HG03159 (cell line): Measurements from ENCODE around the gene IMPG2.

Experiments
- ATAC-seq: cut with Tn5 transposase; IDR thresholded peaks from one replicate; pipeline ENCODE4 v1.9.1; 2021; ENCODE audit warnings: mild to moderate bottlenecking, moderate library complexity; ENCODE audit not compliant: unreplicated experiment

Gene IMPG2

DNA sequence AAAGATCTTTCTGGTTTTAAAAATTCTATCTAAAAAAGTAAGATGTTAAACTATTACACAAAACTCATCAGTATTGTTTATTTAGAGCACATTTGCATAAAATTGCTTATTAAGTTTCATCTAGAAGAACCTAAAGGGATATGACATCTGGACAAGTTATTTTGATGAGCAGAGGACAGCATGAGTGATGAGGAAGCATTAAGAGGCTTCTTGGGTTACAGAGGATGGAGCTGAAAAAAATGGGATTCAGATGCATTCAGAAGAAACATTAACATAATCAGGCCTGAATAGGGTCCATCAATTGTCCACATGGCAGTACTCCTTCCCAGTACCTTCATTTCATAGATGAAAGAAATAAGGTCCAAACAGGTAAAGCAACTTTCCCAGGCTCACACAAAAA, 41.6 kb downstream of the IMPG2 start:
- no peak for ATAC-seq

- no peak for ATAC-seq
Measured at GRCh38 chr3:101273608-101274007, 46.8 kb downstream of the IMPG2 start.

- no peak for ATAC-seq
Measured at GRCh38 chr3:101273156-101273555, 47.2 kb downstream of the IMPG2 start.

DNA sequence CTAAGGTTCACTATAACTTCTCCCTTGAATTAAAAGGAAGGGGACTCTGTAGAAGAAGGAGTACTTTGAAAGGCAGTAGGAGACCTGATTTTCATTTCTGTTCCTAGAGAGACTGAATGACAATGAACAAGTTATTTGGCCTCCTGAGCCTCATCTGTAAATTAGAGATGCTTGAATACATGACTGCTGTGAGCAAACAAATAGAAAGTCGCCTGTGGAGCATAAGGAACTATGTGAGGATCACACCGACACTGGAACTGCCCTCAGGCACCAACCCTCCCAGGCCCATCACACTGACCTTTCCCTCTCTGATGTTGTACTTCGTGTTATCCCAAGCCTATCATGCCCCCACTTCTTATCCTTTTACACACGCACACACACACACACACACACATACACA, 48.6 kb downstream of the IMPG2 start:
- no peak for ATAC-seq

GRCh38 chr3:101270149-101270548, 50.2 kb downstream of the IMPG2 start:
- ATAC-seq = no peak

DNA sequence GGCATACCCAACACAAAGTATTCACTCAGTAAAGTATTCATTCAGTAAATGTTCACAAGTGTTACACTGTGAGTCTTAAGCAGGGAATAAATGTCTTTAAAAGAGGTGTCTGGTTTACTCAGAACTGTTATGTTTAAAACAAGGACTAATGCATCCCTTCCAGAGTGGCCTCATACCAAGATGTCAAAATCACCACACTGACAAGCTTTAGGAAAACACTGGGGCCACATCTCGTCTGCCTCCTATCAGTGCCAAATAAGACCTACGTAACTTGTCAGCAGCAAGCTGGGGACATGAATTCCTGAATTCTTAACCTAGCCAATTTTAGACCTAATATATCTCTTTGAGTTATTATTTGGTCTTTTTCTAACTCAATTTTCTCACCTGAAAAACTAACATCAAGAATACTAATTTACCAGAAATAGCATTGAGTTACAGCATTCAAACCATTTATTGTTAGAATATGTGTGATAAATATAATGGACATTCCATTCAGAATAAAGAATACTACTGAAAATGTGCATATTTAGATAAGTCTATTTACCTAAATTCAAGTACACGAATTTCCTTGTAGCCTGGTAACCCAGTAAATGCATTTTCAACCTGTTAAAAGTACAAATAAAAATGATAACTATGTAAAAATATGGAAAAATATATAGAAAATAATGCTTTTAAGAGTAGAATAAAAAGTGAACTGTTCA, 51.3 kb downstream of the IMPG2 start:
- no peak for ATAC-seq

DNA sequence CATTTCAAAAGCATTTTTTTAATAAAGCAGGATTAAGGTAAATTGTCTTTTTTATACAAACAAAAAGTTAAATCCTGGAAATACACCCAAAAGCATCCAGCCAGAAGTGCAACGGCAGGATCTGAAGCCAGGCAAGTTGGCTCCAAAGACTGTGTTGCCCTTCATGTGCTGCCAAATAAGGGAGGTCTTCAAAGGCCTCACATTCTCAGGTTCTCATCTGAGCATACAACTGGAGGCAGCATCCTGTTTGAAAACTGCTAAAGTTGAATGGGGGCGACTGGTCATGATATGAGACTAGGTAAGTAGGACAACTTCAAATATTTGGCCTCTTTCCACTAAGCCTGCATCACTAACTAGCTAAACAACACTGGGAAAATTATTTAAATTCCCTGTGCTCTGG, 52.2 kb downstream of the IMPG2 start:
- no peak for ATAC-seq

- ATAC-seq = no peak
Measured at GRCh38 chr3:101266566-101266965, 53.8 kb downstream of the IMPG2 start.

DNA sequence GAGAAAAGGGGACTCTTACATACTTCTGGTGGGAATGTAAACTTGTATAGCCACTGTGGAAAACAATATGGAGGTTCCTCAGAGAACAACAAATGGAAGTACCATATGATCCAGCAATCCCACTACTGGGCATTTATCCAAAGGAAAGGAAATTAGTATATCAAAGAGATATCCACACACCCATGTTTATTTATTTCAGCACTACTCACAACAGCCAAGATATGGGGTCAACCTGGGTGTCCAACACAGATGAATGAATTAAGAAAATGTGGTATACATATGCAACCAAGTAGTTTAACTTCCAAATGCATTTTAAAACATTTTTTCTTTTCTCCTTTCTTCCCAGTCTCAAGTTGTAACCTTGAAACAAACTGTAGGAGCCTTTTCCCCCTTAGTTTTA, 54.3 kb downstream of the IMPG2 start:
- no peak for ATAC-seq

DNA sequence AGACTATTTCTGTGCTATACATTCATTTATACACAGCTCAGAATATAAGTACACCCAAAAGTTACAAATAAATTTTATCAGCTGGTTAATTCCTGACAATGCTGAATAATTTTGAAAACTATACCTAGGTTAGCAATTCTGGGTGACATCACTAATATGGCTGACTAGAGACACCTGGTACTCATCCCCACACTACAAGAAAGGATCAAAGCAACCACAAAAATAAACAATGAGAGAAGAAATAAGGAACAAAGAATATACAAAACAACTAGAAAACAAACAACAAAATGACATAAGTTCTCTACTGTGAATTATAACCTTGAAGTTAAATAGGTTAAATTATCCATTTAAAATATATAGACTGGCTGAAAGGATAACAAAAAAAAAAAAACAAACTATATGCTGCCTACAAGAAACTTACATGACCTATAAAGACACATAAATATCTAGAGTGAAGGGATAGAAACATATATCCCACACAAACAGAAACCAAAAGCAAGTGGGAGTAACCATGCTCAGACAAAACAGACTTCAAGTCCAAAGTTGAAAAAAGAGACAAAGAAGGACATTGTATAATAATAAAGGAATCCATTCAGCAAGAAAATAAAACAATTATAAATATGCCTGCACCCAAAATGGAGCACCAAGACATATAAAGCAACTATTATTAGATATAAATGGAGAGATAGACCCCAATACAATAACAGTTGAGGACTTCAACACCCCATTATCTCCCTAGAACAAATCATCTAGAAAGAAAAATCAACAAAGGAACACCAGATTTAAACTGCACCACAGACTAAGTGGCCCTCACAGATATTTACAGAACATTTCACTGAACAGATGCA, 57.8 kb downstream of the IMPG2 start:
- peak; percentile 84 for ATAC-seq

DNA sequence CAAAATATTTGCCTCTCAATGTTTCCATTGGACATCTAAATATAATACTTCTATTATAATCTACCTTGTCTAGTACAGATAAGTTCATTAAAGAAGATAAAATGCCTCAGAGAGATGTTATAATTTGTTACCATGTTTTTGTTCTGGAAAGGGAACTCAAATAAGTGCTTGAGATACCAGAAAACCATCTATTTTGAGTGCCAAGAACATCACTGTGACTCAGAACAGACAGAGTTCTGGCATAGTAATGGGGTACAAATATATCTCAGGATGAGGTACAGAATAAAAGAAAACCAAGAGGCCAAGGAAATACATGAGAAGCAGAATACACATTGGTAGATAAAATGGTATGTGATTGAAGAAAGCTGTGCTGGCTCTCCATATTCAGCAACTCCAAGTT, 58.9 kb downstream of the IMPG2 start:
- ATAC-seq = no peak

- ATAC-seq = no peak
Measured at GRCh38 chr3:101259485-101260341, 60.7 kb downstream of the IMPG2 start.

DNA sequence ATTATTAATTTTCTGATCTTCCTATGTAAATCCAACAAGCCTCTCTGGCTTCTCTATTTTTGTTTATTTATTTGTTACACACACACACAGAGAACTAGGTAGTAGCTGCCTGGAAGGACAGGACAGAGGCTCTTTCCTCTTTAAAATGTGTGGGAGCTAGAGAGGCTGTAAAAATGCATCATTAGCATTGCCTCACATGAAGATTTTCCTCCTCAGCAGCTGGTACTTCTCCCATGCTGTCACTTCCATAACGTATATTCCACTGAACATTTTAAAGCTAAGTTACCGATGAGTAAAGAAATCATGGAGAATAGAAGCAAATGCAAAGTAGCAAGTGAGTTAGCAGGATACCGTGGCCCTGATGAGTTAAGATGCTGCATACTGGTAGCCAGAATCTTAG, 63.9 kb downstream of the IMPG2 start:
- no peak for ATAC-seq

- no peak for ATAC-seq
Measured at GRCh38 chr3:101255441-101255840, 64.9 kb downstream of the IMPG2 start.

DNA sequence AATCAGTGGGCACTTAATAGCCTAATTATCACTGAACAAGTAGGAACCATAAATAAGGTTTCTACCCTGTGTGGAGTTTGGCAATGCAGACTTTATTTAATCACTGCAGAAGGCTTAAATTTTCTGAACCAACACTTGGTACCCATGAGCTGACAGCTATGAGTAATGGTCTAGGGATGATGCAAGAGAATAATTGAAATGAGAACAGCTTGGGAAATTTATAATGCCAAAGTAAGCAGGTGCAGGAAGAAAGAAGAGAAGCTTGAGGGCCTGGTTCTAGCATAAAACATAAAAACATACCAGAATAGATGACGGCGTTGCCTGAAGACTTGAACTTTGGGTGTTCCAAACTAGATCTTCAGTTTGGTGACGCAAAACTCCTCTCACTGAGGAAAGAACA, 67.0 kb downstream of the IMPG2 start:
- ATAC-seq = no peak

GRCh38 chr3:101252945-101253344, 67.4 kb downstream of the IMPG2 start:
- no peak for ATAC-seq

- ATAC-seq = no peak
Measured at GRCh38 chr3:101252307-101252706, 68.1 kb downstream of the IMPG2 start.

GRCh38 chr3:101251441-101251840, 68.9 kb downstream of the IMPG2 start:
- ATAC-seq = no peak

DNA sequence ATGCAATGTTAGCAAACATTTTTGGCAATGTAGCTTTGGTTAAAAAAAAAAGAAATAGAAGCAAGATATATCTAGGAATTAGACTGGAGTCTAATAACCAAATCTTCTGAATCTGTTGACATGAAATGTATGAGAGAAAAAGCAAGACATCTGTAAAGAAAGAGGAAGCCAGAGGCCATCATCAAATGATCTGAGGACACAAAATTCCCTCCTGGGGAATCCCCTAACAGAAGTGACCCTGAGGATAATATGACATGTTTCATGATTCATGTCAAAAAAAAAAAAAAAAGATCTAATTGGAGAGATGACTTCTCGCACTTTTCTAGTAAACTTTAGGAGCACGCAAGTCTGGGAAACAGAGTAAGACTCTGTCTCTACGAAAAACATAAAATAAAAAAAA, 70.9 kb downstream of the IMPG2 start:
- ATAC-seq = no peak

DNA sequence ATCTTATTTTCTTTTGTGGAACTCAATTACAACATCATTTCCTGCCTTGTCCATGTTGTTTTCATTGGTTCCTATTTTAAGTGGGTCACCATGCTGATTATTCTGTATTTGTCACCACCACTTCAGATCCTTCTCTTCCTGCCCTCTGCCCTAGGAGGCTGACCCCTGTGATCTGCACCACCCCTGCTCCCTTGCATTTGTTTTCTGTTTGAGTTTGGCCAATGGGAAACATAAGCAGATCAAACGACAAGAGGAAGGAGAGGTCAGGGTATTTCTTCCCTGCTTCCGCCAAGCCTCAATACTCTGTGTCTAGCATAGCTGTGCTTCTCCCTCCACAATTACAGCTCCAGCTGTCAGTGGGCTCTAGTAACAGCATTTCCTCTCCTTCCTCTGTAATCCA, 71.6 kb downstream of the IMPG2 start:
- ATAC-seq = no peak

DNA sequence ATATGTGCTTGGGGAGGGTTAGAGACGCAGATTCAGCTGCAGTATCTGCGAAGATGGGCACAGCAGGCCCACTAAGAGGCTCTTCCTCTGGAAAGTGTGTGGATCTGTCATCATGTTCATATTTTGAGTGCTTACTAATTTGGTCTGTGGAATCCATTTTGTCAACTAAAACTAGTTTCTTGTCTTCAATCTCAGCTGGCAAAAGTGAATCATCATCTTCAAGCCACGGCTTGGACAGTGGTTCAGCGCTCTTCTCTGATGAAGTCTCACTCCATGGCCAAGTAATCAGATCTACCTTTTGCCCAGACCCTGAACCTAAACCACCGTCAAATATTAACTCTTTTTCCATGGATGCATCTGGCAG, 76.2 kb downstream of the IMPG2 start:
- no peak for ATAC-seq
